ENCODE measurements around the gene GRAP.

GRAP gene

DNA sequence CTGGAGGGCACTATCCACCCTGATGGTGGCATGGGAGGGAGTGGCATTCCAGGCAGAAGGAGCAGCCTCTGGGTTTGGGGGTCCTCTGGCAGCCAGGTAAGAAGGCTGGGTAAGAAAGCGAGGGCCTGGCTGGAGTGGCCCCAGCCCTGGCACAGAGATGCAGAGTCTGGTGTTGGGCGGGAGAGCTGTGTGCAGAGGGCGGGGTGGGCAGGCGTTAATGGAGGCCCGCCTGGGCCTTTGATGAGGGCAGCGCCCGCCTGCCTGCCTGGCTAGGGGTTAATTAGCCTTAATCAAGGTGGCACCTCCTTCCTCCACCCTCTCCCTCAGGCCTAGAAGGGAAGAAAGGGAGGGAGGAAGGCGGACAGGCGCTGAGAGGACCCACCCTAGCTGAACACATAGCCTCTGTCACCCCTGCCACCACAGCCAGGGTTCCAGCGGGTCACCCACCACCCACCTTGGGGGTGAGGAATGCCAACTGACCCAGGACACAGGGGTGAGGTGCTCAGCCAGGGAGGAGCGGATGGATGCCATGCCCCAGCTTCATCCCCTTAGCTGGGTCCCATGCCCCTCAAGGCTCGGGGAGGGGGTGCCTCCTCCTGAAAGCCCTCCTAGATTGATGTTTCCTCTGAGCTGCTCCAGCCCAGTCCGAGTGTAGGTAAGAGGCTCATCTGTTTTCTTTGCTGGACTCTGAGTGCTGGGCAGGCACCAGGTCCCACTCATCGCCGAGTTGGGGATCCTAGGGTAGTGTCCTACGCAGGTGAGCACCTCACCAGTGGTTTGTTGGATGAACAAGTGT lies 28.8 kb downstream of the GRAP start:
- DNase-seq: no peak

DNA sequence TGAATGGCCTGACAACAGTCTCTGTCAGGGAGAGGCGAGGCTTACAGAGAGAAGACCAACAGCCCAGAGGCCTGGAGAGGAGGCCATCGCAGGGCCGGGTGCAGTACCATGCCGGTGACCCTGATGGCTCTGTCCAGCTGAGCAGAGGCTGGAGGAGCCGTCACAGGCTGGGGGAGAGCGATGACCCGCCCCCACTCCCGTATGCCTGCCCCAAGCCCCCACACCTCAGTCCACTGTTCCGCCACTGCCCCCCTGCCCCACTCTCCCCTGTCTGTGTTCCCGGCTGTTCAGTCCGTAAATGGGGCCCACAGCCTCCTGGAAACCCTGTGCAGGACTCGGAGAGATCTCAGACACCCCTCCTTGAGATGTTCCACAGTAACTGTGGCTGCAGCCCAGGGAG lies 29.4 kb downstream of the GRAP start:
- no peak for DNase-seq

DNA sequence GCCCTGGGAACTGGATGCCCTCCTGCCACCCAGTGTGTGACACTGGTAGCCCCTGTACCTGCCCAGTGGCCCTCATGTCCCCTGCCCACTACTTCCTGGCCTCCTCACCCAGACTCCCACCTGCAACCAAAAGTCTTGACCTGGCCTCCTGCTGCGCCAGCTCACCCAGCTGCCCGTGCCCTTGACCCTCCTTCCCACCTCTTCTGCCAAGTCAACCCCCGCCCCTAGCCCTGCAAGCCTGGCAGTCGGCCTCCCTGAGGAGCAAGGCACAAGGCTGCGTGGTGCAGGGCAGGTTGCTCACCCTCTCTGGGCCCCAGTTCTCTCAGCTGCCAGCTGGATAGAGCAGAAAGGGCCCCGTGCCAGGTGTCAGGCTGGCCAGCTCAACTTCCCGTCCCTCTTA lies 29.9 kb downstream of the GRAP start:
- DNase-seq: no peak

DNA sequence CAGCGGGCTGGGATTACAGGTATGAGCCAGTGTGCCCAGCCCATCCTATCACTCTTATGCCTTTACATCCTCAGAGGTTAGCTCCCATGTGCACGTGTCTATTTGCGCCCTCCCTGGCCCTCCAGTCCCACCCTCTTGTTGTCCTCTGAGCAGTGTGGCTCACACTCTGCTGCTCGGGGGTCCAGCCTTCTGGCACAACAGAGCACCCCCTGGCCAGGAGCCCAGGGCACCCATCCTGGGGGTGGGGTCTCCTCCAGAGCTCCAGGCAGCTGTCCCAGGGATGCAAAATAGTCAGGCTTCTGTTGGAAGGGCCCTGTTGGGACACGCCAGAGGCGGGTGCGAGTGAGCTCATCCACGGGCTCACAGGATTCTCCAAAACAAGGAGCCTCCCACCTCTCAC lies 30.5 kb downstream of the GRAP start:
- DNase-seq: no peak

DNA sequence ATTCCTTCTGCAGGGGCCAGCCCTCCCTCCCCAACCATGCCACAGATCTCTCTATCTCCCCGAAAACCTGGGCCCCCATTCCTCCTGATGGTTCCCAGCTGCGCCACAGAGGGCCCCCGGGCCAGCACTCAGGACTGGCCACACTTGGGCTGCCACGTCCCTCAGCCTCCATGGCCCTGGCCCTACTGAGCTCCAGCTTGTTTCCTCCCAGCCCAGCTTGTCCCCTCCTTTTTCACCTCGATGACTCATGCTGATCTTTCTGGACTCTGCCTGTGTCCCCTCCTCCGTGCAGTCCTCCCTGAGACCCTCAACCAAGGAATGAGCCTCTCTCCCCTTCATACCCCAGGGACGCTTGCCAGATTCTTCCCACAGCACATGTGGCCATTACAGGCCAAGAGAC lies 31.3 kb downstream of the GRAP start:
- DNase-seq: no peak

DNA sequence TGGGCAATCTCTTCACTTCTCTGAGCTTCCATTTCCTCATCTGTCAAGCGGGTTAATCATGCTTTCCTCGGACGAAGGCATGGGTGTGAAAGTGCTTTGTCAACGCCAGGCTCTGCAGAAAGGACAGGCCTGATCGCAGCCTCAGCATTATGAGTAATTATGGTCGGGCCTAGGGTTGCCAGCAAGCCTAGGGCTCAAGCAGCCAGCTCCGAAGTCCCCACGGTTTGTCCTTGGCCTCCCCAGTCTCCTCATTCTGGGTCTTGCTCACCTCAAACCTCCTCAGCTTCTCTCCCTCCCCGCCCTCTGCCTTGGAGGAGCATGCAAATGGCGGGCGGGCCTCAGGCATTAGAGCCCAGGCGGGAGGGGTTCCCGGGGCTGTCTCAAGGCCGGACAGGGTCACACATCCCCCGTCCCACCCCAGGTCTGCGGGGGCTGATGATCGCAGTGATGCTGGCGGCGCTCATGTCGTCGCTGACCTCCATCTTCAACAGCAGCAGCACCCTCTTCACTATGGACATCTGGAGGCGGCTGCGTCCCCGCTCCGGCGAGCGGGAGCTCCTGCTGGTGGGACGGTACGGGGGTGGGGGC lies 32.0 kb downstream of the GRAP start:
- no peak for DNase-seq

DNA sequence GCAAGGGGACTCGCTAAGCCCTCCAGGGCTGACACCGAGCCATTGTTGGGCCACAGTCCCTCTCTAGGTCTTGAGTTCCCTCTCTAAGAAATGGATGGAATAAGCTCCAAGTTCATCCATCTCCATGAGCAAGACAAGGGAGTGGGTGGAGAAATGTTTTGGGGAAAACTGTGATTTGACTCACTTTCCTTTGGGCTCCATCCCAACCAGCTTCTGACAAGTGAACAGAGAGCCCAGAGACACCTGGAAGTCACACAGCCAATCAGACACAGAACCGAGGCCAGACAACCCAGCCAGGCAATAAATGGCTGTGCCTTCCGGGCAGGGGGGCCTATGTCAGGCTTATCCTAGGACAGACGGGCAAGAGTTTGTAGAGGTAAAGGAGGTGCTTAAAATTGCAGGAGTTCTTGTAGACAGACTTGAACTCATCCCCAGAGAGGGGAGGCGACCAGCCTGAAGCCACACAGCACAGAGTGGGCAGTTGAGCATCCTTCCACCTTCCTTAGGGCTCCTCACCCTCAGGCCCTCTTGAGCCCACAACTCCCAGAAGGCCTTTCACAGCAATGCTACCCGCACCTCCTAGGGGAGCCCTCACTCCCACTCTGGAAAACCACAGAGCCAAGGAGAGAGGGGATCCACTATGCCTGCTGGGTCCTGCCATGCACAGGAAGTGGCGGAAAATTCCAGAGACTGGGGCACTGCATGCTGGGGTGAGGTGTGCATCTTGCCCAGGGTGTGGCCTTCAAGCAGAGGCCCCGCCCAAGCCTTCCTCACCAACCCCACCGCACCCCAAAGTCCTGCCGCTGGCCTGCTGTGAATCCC lies 32.7 kb downstream of the GRAP start:
- DNase-seq: no peak

DNA sequence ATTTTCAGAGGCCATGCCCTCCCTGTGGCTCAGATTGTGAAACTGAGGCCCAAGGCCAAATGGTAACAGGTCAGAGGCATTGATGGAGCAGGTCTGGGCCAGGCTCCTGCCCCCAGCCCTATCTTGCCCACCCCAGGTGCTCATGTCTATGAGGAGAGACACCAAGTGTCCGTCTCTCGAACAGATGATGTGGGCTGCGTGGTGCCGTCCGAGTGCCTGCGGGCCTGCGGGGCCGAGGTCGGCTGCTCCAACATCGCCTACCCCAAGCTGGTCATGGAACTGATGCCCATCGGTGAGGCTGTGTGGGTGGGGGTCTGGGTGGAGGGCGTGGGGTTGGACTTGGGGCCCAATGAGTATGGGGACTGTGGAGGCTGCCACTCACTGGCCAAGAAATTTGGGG lies 33.5 kb downstream of the GRAP start:
- no peak for DNase-seq

DNA sequence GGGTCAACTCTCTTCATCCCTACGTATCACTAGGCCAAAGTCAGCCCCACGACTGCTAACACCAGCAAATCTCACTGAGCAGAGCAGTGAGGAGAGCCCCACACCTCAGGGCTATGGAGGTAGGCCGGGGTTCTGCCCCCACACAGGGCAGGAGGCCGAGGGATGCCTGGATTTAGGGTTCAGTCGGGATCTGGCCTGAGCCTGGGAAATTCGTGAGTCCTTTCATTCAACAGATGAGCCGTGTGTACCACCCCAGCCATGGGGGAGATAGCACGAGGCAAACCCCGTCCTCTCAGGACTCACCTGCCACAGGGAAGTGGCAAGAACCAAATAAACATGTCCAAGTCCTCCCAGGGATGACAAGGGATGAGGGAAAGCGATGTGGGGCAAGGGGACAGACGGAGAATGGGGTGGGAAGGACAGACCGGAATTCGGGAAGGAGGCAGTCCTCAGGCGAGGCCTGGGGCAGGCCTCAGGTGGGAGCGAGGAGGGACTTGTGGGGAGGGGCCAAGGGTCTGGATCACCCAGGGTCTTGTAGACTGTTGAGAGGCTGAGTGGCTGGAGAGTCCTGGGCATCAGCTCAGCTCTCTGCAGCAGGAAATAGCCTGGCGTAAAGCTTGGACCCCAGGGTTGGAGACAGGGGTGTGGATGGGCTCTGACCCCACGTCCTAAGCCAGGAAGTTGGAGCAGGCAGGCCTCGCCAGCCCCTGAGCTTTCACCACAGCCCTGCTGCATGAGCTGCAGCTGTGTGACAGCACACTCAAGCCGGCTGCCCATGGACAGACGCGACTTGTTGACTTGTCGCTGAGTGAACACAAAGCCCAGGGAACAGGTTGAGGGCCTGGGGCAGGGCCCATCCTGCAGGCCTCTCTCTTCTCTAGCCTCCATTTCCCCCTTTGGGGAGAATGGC lies 34.3 kb downstream of the GRAP start:
- DNase-seq: no peak

DNA sequence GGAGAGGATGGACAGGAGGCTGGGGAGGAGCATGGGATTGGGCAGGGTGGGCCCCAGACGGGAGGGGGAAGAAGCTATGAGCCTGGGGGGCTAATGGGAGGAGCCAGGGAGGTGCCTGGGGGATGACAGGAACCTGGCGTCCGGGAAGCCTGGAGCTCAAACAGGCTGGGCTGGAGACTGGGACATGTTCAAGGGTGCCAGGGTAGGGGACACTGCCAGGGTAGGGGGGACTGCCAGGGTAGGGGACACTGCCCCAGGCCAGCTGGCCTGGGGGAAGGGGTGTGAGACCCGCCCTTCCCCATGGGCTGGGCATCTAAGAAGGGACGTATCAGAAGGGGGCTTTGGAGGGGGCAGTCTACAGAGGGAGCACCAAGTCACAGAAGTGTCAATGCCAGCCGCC lies 35.2 kb downstream of the GRAP start:
- DNase-seq: no peak

DNA sequence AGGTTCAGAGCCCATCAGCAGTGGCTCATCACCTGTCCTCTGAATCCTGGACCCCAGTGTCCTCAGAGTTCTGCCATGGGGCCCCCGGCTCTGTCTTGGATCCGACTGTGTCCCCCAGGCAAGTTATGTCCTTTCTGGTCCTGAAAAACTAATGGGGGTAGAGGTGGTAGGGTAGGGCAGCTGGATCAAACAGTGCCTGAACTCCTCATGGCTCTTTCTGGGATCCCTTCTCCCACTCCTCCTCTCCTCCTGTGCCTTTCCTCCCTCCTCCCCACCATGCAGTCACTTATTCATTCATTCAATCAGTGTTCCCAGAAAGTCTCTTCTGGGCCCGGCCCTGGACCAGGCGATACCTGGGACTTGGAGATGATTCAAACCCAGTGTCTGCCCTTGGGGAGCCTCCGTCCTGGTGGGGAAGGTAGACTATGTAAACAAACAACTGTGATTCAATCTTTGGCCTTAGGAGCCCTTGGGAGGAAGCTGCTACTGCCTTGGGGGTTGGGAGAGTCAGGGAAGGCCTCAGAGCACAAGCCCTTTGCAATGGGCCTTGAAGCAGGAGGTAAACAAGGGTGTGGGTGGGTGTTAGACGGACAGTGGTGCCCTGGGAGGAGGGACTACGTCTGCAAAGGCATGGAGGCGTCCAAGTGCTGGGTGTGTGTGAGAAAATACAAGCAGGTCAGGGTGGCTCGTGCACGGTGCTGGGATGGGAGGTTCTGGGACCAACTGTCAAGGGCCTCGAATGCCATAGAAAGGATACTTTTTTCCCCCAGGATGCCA lies 35.8 kb downstream of the GRAP start:
- DNase-seq: peak; percentile 8

DNA sequence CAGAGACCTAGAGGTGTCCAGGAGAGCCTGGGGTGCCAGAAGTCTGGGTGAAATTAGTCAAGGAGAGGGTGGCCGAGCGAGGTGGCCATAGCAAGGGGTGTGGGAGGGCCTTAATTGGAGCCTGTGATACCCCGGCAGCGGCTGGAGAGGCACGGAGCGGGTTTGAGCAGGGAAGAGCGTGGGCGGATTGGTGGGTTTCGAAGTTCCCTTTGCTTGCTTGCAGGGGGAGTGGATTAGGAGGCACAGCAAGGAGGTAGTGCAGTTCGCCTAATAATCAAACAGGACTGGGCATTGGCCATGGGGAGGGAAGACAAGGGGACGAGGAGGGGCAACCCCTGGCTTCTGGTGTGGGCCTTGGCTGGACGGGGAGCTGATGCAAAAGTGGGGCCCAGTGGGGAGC lies 36.8 kb downstream of the GRAP start:
- no peak for DNase-seq

DNA sequence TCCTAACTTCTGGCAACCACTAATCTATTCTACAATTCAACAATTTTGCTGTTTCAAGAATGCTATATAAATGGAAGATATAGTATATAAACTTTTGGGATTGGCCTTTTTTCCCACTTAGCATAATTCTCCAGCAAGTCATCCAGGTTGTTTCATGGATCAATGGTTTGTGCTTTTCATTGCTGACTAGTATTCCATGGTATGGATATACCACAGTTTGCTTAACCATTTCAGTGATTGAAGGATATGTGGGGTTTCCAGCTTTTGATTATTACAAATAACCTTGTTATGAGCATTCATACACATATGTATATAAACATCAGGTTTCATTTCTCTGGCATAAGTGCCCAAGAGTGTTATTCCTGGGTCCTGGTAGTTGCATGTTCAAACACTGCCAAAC lies 40.1 kb downstream of the GRAP start:
- DNase-seq: no peak

DNA sequence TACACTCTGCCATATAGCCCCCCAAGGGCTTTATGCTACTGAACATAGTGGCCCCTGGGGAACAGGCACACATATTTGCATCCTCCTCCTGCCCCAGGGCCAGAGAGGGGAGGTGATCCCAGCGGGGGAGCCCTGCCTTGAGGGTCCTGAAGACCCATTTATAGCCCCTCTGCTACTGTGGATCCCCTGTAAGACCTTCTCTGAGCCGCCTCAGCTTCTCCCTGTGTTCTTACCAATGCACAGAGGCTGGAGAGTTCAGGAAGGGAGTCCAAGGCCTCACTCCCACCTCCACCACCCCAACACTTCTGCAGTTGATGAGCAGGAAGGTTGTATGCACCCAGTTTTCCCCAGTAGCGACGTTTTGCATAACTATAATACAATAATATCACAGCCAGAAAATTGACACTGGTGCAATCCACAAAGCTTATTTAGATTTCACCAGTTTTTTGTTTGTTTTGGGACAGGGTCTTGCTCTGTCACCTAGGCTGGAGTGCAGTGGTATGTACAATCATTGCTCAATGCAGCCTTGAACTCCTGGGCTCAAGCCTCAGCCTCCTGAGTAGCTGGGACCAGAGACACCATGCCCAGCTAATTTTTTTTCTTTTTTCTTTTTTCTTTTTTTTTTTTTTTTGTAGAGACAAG lies 40.8 kb downstream of the GRAP start:
- no peak for DNase-seq

DNA sequence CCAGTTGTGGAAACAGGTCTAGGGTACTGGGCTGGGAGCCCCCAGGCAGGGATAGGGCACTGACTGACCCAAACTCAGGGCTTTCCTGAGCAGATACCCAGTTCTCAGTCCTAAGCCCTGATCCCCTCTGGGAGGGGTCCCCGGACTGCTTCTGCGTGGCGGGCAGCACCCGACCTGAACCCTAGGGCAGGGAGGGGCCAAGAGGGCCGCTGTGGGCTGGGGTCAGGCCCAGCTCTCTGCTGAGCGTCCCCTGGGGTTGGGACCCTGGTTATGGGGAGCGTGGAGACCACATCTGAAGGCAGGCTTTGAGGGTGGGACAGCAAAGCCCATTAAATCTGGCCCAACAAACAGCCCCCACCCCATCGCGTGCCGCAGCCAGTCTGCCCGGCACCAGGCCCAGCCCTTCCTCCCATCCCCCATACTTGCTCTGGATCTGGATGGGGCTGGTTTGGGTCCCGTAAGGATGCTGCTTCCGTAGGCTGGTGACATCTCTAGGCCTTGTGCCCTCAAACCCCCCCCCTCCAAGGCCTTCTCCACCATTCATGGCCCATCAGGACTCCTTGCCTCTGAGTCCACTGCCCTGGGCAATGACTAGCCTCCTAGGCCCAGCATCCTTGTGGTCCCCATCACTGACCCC lies 41.5 kb downstream of the GRAP start:
- DNase-seq: no peak

DNA sequence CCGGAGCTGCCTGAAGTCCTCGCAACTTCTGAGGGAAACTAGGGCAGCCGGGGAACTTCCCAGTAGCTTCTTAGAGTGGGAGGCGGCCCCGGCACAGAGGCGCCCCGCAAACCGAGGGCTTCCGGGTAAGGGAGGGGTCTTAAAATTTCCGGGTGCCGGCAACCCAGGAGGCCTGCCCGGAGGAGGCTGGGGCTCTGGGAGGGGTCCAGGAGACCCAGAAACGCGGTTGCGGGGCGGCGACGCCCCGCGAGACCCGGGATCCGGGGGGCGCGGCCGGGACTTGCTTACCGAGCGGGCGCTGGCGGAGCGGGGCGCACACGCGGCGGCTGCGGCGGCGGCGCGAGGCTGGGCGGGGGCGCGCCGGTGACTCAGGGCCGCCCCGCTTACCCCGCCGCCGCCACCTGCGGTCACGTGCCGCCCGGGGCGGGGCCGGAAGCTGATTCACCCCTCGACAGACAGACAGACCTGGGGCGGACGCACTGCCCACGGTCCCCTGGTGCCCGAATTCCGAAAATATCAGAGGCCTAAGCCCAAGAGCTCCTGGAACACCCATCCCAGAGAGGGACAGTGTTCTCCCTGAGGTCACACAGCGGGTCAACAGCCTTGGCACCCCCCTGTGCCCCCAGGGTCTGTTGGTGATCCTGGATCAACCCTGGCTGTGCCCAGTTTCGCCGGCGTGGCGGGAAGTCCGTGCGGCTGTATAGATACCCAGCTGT lies 42.2 kb downstream of the GRAP start, which contains the start of gene FAM83G:
FAM83G (minus strand) TSS at position 344 of the 716 bp plus-strand sequence. CDS start 723 bp downstream, outside the sequence.
- DNase-seq: peak; percentile 61

DNA sequence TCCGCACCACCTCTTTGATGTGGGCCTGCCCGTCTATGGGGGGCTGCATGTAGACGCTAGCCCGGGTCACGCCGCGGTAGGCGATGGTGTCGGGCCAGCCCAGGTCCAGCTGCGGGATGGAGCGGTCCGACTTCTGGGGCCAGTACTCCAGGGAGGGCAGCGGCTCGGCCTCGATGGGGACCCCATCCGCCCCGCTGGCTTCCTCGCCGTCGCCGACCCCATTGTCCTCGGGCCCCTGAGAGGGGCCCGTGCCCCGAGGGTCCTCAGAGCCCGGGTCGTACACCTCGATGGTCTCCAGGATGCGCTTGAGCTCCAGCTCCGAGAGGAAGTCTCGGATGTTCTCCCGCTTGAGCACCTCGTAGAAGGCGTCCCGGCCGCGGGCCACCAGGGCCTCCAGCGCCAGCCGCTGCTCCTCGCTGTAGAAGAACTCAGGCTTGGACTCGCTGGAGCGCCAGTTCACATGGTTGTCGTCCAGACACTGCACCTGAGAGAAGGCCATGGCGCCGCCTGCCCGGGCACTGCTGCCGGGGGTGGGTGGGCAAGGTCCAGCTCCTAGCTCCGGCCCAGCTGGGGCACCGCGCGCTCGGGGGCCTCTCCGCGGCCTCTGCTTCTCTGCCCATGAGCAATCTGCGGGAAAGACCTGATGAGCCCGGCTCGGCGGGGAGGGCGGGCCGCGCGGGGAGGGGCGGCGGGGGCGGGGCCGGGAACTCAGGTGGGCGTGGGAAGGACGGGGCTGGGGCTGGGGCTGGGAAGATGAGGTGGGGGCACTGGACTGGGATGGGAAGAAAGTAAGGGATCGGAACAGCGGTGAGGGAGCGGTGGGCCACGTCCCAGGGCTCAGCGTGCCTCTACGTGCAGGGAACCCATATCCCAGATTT lies 43.0 kb downstream of the GRAP start:
- DNase-seq: peak; percentile 28

DNA sequence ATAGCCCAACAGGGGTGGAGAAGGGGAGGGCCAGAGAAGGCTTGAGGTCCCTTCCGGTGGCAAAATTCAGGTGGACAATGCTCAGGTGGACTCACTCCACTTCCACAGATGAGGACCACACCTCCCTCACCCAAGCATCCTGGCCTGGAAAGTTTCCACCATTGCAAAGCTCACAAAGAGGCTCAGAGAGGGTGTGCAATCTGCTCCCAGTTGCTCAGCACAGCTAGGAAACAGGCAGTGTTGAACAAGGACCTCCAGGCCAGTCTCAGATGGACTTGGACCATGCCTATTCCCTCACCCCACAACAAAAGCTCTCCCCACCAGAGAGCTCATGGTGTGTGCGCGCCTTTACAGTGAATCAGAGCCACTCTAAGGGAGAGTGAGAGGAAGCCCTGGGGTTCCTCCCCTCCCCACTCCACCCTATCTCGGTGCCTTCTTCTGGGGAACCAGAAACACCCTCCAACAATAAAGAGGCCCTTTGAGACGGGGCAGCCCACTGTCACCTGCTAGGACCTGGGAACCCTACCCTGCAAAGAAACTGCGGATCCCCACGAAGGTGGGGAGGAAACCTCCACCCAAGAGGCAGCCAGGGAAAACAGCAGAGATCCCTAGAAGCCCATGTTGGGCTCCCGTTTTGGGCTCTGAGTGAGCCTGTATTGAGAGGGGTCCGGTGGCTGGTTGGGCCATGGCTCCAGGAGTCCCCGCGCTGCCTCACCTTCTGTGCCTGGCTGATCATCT lies 43.8 kb downstream of the GRAP start:
- DNase-seq: peak; percentile 55
